Thyroid gland (tissue), 4 donors: ENCODE data around the gene SFXN2. TPM values are rescaled to one million over a fixed set of nuclear protein-coding genes. Genes with fewer than 3 reads are reported as not detected.
A peak's percentile ranks its signal among the peaks of the same experiment; 100 is the strongest.

Experiments
- DNase-seq, 2 donors: peaks; one replicate each; pipeline ENCODE4 v3.0.0-alpha.2; 2019
- H3K27ac ChIP-seq, 3 donors: fragments of 200-600 bp; sonication (generic); 1 replicate in 2 of 3; 2 replicates in 1 of 3; pipeline ENCODE4 v1.5.1; 2016 to 2019; ENCODE audit warnings: mild to moderate bottlenecking in 1 of 3, moderate library complexity in 1 of 3
- H3K27me3 ChIP-seq: fragments of 200-600 bp; sonication (generic); one replicate; pipeline ENCODE4 v1.5.1; 2019
- H3K36me3 ChIP-seq, 2 donors: fragments of 200-600 bp; sonication (generic); one replicate each; pipeline ENCODE4 v1.5.1; 2016 to 2019
- H3K4me1 ChIP-seq, 2 donors: fragments of 200-600 bp; sonication (generic); one replicate each; pipeline ENCODE4 v1.5.1; 2017 to 2019
- H3K4me3 ChIP-seq, 3 donors: fragments of 200-600 bp; sonication (generic); replicated peaks in 1 of 3; 1 replicate in 2 of 3; 2 replicates in 1 of 3; pipeline ENCODE4 v1.5.1; 2016; ENCODE audit warnings: mild to moderate bottlenecking in 1 of 3
- H3K9me3 ChIP-seq: fragments of 200-600 bp; sonication (generic); one replicate; pipeline ENCODE4 v1.5.1; 2017
- POLR2A ChIP-seq, 2 donors: fragments of 450-650 bp; IDR thresholded peaks; one replicate each; pipeline ENCODE4 v1.6.1; 2017; ENCODE audit warnings: antibody characterized with exemption in 2 of 2, mild to moderate bottlenecking in 2 of 2, moderate library complexity in 1 of 2
- WGBS, 2 donors: methylation state at CpG; one replicate each; pipeline ENCODE4 v1.1.5; 2017; 5-methylcytosine and 5-hydroxymethylcytosine counted together
- intact Hi-C: fragments of 100-400 bp; cut with DNase I; formaldehyde crosslinking; loops from one replicate; pipeline ENCODE4 v1.15.1; 2023
- total RNA-seq, 4 donors: library from RNA; depleted of rRNA; stranded (reverse); fragments of >200 nt; gene quantifications; one replicate each; pipeline ENCODE4 v1.2.3, GENCODE V29; 2016
- TF ChIP-seq, protein P1 (sequence below), 6 experiments: fragments of 200-600 bp in 3 of 6; fragments of 450-650 bp in 3 of 6; sonication (generic) in 3 of 6; IDR thresholded peaks; one replicate each; pipeline ENCODE4 v1.5.1; 2016 to 2019; ENCODE audit warnings: antibody characterized with exemption in 6 of 6, mild to moderate bottlenecking in 2 of 6, inconsistent platforms in 1 of 6, moderate library complexity in 1 of 6

The SFXN2 gene
- total RNA-seq, 4 donors from 2014 or later = 5.1 to 38.4 (median 20.9) TPM

DNA sequence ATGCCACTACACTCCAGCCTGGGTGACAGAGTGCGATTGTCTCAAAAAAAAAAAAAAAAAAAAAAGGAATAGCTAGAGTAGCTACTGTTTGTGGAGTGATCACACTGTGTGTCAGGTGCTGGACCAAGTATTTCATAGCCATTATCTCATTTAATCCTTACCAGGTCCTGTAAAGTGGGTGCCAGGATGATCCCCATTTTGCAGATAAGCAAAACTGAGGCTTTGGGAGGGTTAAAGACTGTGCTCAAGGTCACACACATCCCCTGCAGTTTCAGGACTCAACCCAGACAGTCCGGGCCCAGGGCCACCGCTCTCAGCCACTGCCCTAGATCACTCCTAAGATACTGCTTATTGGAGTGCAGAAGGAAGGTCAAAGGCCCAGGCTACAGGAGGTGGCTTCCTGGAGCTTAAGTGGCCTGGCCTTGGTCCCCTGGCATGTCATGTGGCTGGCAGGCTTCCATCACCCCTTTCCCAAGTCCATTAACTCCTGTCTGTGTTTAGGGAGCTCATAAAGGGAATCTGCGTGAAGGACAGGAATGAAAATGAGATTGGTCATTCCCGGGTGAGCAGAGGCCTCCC is 16.9 kb downstream of the SFXN2 start:
- H3K9me3 ChIP-seq = no peaks in the 10 kb centered on the region
- TF ChIP-seq, protein P1, sequence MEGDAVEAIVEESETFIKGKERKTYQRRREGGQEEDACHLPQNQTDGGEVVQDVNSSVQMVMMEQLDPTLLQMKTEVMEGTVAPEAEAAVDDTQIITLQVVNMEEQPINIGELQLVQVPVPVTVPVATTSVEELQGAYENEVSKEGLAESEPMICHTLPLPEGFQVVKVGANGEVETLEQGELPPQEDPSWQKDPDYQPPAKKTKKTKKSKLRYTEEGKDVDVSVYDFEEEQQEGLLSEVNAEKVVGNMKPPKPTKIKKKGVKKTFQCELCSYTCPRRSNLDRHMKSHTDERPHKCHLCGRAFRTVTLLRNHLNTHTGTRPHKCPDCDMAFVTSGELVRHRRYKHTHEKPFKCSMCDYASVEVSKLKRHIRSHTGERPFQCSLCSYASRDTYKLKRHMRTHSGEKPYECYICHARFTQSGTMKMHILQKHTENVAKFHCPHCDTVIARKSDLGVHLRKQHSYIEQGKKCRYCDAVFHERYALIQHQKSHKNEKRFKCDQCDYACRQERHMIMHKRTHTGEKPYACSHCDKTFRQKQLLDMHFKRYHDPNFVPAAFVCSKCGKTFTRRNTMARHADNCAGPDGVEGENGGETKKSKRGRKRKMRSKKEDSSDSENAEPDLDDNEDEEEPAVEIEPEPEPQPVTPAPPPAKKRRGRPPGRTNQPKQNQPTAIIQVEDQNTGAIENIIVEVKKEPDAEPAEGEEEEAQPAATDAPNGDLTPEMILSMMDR (IDR thresholded peaks at IDR 0.05) = no peak
- TF ChIP-seq POLR2A (IDR thresholded peaks at IDR 0.05) = no peak
- H3K27ac ChIP-seq = peak overlapping the region; percentile 67 to 79 (median 72)
- H3K36me3 ChIP-seq = no peaks in the 10 kb centered on the region
- DNase-seq = peak; percentile 40 to 52
- H3K27me3 ChIP-seq = no peaks in the 10 kb centered on the region
- H3K4me1 ChIP-seq = peaks cover 18 to 32% of the 10 kb centered on the region in 2 donors
- no peak overlapping the region for H3K4me3 ChIP-seq
- intact Hi-C loops = no loop called here
- WGBS, 2 donors = 56 to 58% methylated on average over 5 of the region's 5 CpGs

- H3K36me3 ChIP-seq = no peaks in the 10 kb centered on the region
Measured at GRCh38 chr10:102732661-102733060, 18.2 kb downstream of the SFXN2 start.

DNA sequence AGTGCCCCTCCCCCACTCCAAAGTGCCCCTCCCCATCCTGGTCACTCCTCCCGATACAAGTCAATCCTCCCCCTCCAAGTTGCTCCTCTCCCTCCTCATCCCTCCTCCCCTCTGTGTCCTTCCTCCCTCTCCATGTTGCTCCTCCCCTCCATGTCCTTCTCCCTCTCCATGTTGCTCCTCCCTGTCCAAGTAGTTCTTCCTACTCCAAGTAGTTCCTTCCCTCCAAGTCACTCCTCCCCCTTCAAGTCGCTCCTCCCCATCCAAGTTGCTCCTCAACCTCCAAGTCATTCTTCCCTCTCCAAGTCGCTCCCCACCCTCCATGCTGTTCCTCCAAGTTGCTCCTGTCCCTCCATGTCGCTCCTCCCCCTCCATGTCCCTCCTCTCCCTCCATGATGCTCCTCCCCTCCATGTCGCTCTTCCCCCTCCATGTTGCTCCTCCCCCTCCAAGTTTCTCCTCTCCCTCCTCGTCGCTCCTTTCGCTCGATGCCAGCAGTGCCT is 20.7 kb downstream of the SFXN2 start:
- intact Hi-C loops = no loop called here
- WGBS, 2 donors = 74 to 80% methylated on average over 9 of the region's 9 CpGs

More at GRCh38 chr10:102732661-102733060, 18.2 kb downstream of the SFXN2 start:
- WGBS, 2 donors = 9 to 11% methylated on average over 1 of the region's 1 CpG
- no peaks in the 10 kb centered on the region for H3K9me3 ChIP-seq
- peak; percentile 85 to 89 for DNase-seq
- peak overlapping the region in 2 of 3 donors; percentile 67 to 79 for H3K27ac ChIP-seq
- TF ChIP-seq, protein P1 (IDR thresholded peaks at IDR 0.05) = peak in 1 of 6 experiments; percentile 30
- no peak for TF ChIP-seq POLR2A (IDR thresholded peaks at IDR 0.05)
- no peaks in the 10 kb centered on the region for H3K27me3 ChIP-seq
- H3K4me3 ChIP-seq = no peak overlapping the region
- peaks cover 18 to 32% of the 10 kb centered on the region in 2 donors for H3K4me1 ChIP-seq
- intact Hi-C loops = no loop called here

GRCh38 chr10:102738692-102739121 is 24.3 kb downstream of the SFXN2 start:
- peak; percentile 71 to 72 for DNase-seq
- peak in 1 of 2 donors; percentile 14 for TF ChIP-seq POLR2A (IDR thresholded peaks at IDR 0.05)
- TF ChIP-seq, protein P1 (IDR thresholded peaks at IDR 0.05) = no peak
- Histone ChIP-seq H3K27ac (peak overlapping the region; percentile 63 to 75 (median 66)), H3K9me3 (no peaks in the 10 kb centered on the region), H3K27me3 (no peaks in the 10 kb centered on the region), H3K4me3 (no peak overlapping the region), H3K4me1 (peaks cover 21 to 28% of the 10 kb centered on the region in 2 donors), H3K36me3 (no peaks in the 10 kb centered on the region)
- intact Hi-C loops = no loop called here

More for the DNA sequence above, 20.7 kb downstream of the SFXN2 start:
- Histone ChIP-seq H3K27ac (no peak overlapping the region), H3K4me3 (no peak overlapping the region), H3K9me3 (no peaks in the 10 kb centered on the region), H3K36me3 (no peaks in the 10 kb centered on the region), H3K4me1 (peaks cover 31 to 44% of the 10 kb centered on the region in 2 donors), H3K27me3 (no peaks in the 10 kb centered on the region)
- DNase-seq = no peak
- no peak for TF ChIP-seq POLR2A (IDR thresholded peaks at IDR 0.05)
- TF ChIP-seq, protein P1 (IDR thresholded peaks at IDR 0.05) = no peak

DNA sequence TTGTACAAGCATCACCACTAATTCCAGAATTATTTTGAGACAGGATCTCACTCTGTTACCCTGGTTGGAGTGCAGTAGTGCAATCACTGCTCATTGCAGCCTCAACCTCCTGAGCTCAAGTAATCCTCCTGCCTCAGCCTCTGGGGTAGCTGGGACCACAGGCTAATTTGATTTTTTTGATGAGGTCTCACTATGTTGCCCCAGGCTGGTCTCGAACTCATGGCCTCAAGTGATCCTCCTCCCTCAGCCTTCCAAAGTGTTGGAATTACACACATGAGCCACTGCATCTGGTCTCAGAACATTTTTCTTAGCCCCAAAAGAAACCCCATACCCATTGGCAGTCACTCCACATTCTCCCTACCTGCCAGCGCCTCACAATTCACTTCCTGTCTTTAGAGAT is 25.8 kb downstream of the SFXN2 start:
- H3K27ac ChIP-seq = peak overlapping the region in 2 of 3 donors; percentile 66 to 75
- intact Hi-C loops = loop anchor here (10.0 kb wide), 1 partner anchor 75 kb away; no protein-coding TSS in a partner anchor

More for the DNA sequence above, 25.8 kb downstream of the SFXN2 start:
- H3K9me3 ChIP-seq = no peaks in the 10 kb centered on the region
- H3K4me3 ChIP-seq = no peak overlapping the region
- WGBS, 2 donors = 87 to 88% methylated on average over 2 of the region's 2 CpGs
- TF ChIP-seq, protein P1 (IDR thresholded peaks at IDR 0.05) = no peak
- TF ChIP-seq POLR2A (IDR thresholded peaks at IDR 0.05) = no peak
- H3K36me3 ChIP-seq = no peaks in the 10 kb centered on the region
- peaks cover 23 to 29% of the 10 kb centered on the region in 2 donors for H3K4me1 ChIP-seq
- H3K27me3 ChIP-seq = no peaks in the 10 kb centered on the region
- DNase-seq = no peak
